ENCODE results near the gene TSHB. TPM values are rescaled to one million over a fixed set of nuclear protein-coding genes. Genes with fewer than 3 reads are reported as not detected.
"Not testable (repeated sequence)": the region's sequence is repeated elsewhere in the genome, so short reads cannot be mapped to it uniquely, and the experiment has no call there.

The TSHB gene
- total RNA-seq, result not detected

GRCh38 chr1:115029526-115029925 is at the start of gene TSHB:
TSS of gene TSHB (plus strand) at chr1:115029826. CDS start at chr1:115033363, 3,537 bp downstream.
- no peaks in the 10 kb centered on the region for H3K4me1 Mint-ChIP-seq
- peaks cover 8% of the 10 kb centered on the region for H3K27me3 Mint-ChIP-seq
- H3K4me3 Mint-ChIP-seq, result no peak within 1 kb of the TSS
- no peaks in the 10 kb centered on the region for H3K36me3 Mint-ChIP-seq (ENCODE audit: low read depth)
- ChIA-PET POLR2A (no interaction called here), CTCF (no interaction called here)
- DNase-seq, result no peak
- no peak within 1 kb of the TSS for H3K27ac Mint-ChIP-seq
- no peaks in the 10 kb centered on the region for H3K9me3 Mint-ChIP-seq

- Mint-ChIP-seq H3K9me3 (peaks cover 12% of the 10 kb centered on the region), H3K27me3 (peaks cover 28% of the 10 kb centered on the region), H3K27ac (no peak overlapping the region), H3K4me1 (no peaks in the 10 kb centered on the region), H3K4me3 (no peak overlapping the region), H3K36me3 (ENCODE audit: low read depth) (no peaks in the 10 kb centered on the region)
- ChIA-PET POLR2A (interaction anchor here (0.6 kb wide), 1 partner anchor 120 kb away, joined by 5 read pairs; no protein-coding TSS in a partner anchor), CTCF (interaction anchor here (1.5 to 2.3 kb wide), 3 partner anchors 71 to 131 kb away, joined by 3 to 15 read pairs (median 10); no protein-coding TSS in a partner anchor)
- no peak for DNase-seq
Observed at GRCh38 chr1:114982251-114982650, 47.4 kb upstream of the TSHB start.

DNA sequence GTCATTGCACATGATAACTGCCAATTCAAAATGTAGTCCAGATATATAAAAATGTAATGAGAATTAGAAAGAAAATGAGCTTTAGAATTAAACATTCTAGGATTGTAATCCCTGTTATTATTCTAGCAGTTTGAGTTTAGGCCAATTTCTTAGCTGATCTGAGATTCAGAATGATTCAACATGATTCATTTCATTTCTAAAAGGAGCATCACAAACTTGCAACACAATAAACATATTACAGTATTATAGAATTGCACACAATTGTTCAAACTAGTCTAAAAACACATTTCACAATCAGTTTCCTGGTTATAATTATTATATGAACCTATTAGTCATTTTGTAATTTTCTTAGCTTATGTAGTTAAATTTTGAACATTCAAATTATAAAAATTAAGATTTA is 43.3 kb upstream of the TSHB start:
- Mint-ChIP-seq H3K27me3 (peaks cover 19% of the 10 kb centered on the region), H3K4me1 (no peaks in the 10 kb centered on the region), H3K4me3 (no peak overlapping the region), H3K36me3 (ENCODE audit: low read depth) (peaks cover 4% of the 10 kb centered on the region), H3K27ac (no peak overlapping the region), H3K9me3 (peaks cover 12% of the 10 kb centered on the region)
- DNase-seq, result no peak
- POLR2A ChIA-PET, result no interaction called here
- CTCF ChIA-PET, result interaction anchor here (1.3 kb wide), 1 partner anchor 67 kb away, joined by 5 read pairs; no protein-coding TSS in a partner anchor

GRCh38 chr1:114988095-114988494 is 41.5 kb upstream of the TSHB start:
- ChIA-PET CTCF (interaction anchor here (0.7 kb wide), 1 partner anchor 1095 kb away, joined by 3 read pairs; no protein-coding TSS in a partner anchor), POLR2A (no interaction called here)
- Mint-ChIP-seq H3K27me3 (peaks cover 7% of the 10 kb centered on the region), H3K4me3 (no peak overlapping the region), H3K36me3 (ENCODE audit: low read depth) (peaks cover 4% of the 10 kb centered on the region), H3K9me3 (peaks cover 3% of the 10 kb centered on the region), H3K4me1 (no peaks in the 10 kb centered on the region), H3K27ac (no peak overlapping the region)
- no peak for DNase-seq

GRCh38 chr1:114997510-114998289 is 31.9 kb upstream of the TSHB start:
- Mint-ChIP-seq H3K4me3 (no peak overlapping the region), H3K27me3 (peaks cover 15% of the 10 kb centered on the region), H3K36me3 (ENCODE audit: low read depth) (no peaks in the 10 kb centered on the region), H3K4me1 (no peaks in the 10 kb centered on the region), H3K9me3 (no peaks in the 10 kb centered on the region), H3K27ac (no peak overlapping the region)
- ChIA-PET CTCF (interaction anchor here (0.8 kb wide), 1 partner anchor 115 kb away, joined by 3 read pairs; no protein-coding TSS in a partner anchor), POLR2A (no interaction called here)
- DNase-seq, result no peak

GRCh38 chr1:115006191-115006590 is 23.4 kb upstream of the TSHB start:
- POLR2A ChIA-PET, result no interaction called here
- DNase-seq, result no peak
- peaks cover 11% of the 10 kb centered on the region for H3K27me3 Mint-ChIP-seq
- H3K27ac Mint-ChIP-seq, result no peak overlapping the region
- CTCF ChIA-PET, result no interaction called here
- no peaks in the 10 kb centered on the region for H3K36me3 Mint-ChIP-seq (ENCODE audit: low read depth)
- no peaks in the 10 kb centered on the region for H3K9me3 Mint-ChIP-seq
- H3K4me1 Mint-ChIP-seq, result no peaks in the 10 kb centered on the region
- no peak overlapping the region for H3K4me3 Mint-ChIP-seq

DNA sequence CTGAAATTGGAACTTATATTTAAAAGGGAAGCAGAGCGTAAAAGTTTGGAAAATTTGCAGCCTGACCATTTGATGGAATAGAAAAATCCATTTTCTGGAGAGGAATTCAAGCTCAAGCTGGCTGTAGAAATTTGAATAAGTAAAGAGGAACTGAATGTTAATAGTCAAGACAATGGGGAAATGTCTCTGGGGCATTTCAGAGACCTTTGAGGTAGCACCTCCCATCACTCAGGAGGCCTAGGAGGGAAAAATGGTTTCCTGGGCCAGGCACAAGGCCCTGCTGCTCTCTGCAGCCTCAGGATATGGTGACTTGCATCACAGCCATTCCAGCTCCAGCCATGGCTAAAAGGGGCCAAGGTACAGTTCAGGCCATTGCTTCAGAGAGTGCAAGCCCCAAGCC is 17.6 kb upstream of the TSHB start:
- DNase-seq, result no peak
- ChIA-PET POLR2A (no interaction called here), CTCF (no interaction called here)
- Mint-ChIP-seq H3K27ac (no peak overlapping the region), H3K4me3 (no peak overlapping the region), H3K4me1 (no peaks in the 10 kb centered on the region), H3K9me3 (no peaks in the 10 kb centered on the region), H3K27me3 (no peaks in the 10 kb centered on the region), H3K36me3 (ENCODE audit: low read depth) (no peaks in the 10 kb centered on the region)

DNA sequence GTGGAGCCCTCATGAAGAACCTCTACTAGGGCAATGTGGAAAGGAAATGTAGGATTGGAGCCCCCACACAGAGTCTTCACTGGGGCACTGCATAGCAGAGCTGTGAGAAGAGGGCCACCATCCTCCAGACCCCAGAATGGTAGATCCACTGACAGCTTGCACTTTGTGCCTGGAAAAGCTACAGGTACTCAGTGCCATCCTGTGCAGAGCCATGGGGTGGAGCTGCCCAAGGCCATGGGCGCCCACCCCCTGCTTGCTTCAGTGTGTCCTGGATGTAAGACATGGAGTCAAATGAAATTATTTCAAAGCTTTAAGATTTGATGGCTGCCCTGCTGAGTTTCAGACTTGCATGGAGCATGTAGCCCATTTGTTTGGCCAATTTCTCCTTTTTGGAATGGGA is 17.2 kb upstream of the TSHB start:
- Mint-ChIP-seq H3K4me1 (no peaks in the 10 kb centered on the region), H3K9me3 (no peaks in the 10 kb centered on the region), H3K27me3 (no peaks in the 10 kb centered on the region), H3K27ac (no peak overlapping the region), H3K4me3 (no peak overlapping the region), H3K36me3 (ENCODE audit: low read depth) (no peaks in the 10 kb centered on the region)
- no peak for DNase-seq
- ChIA-PET CTCF (no interaction called here), POLR2A (no interaction called here)

DNA sequence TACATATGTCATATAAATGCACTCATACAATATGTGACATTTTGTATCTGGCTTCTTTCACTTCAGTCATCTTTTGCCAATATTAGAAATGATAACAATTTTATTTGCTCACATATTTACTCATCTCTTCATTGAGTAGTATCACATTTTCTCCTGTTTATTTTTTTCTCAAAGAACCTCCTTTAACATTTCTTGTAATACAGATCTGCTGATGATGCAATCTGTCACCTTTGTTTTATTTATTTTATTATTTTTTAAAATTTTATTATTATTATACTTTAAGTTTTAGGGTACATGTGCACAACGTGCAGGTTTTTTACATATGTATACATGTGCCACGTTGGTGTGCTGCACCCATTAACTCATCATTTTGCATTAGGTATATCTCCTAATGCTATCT is 15.8 kb upstream of the TSHB start:
- CTCF ChIA-PET, result no interaction called here

DNA sequence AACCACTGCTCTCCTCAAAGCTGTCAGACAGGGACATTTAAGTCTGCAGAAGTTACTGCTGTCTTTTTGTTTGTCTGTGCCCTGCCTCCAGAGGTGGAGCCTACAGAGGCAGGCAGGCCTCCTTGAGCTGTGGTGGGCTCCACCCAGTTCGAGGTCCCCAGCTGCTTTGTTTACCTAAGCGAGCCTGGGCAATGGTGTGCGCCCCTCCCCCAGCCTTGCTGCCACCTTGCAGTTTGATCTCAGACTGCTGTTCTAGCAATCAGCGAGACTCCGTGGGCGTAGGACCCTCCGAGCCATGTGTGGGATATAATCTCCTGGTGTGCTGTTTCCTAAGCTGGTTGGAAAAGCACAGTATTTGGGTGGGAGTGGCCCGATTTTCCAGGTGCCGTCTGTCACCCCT is 10.1 kb upstream of the TSHB start:
- H3K36me3 Mint-ChIP-seq (ENCODE audit: low read depth); CTCF ChIA-PET; H3K27ac Mint-ChIP-seq; POLR2A ChIA-PET; DNase-seq; H3K9me3 Mint-ChIP-seq; H3K4me1 Mint-ChIP-seq; H3K4me3 Mint-ChIP-seq: not testable (repeated sequence)
- peaks cover 10% of the 10 kb centered on the region for H3K27me3 Mint-ChIP-seq

More for the DNA sequence above, 15.8 kb upstream of the TSHB start:
- Mint-ChIP-seq H3K4me1 (no peaks in the 10 kb centered on the region), H3K27ac (no peak overlapping the region), H3K27me3 (peaks cover 3% of the 10 kb centered on the region), H3K9me3 (no peaks in the 10 kb centered on the region), H3K4me3 (no peak overlapping the region), H3K36me3 (ENCODE audit: low read depth) (no peaks in the 10 kb centered on the region)
- POLR2A ChIA-PET, result no interaction called here
- no peak for DNase-seq

- Mint-ChIP-seq H3K4me3 (no peak overlapping the region), H3K4me1 (no peaks in the 10 kb centered on the region), H3K27ac (no peak overlapping the region), H3K27me3 (peaks cover 10% of the 10 kb centered on the region), H3K9me3 (no peaks in the 10 kb centered on the region), H3K36me3 (ENCODE audit: low read depth) (no peaks in the 10 kb centered on the region)
- ChIA-PET CTCF (no interaction called here), POLR2A (no interaction called here)
- no peak for DNase-seq
Observed at GRCh38 chr1:115021145-115021544, 8.5 kb upstream of the TSHB start.

DNA sequence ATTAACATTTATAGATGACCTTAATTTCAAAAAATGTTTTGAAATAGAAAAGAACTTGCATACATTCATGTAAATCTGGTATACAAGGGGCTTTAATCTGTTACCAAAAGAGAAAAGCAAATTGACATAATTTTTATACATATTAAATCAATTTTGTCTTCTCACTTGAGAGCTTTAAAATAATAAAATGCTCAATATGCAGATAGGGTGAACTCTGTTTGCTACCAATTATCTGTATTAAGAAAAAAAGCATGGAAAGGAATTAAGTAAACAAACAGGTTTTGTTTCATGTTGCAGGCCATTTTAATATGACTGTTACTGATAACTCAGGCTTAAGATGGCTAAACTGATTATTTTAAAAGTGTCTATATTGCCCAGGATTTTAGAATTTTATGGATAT is 6.0 kb upstream of the TSHB start:
- ChIA-PET CTCF (interaction anchor here (0.7 kb wide), 1 partner anchor 29 kb away, joined by 3 read pairs; no protein-coding TSS in a partner anchor), POLR2A (no interaction called here)
- Mint-ChIP-seq H3K27ac (no peak overlapping the region), H3K27me3 (peaks cover 9% of the 10 kb centered on the region), H3K36me3 (ENCODE audit: low read depth) (no peaks in the 10 kb centered on the region), H3K4me3 (no peak overlapping the region), H3K9me3 (no peaks in the 10 kb centered on the region), H3K4me1 (no peaks in the 10 kb centered on the region)
- DNase-seq, result no peak

GRCh38 chr1:115031595-115031994 is 2.0 kb downstream of the TSHB start:
- no peaks in the 10 kb centered on the region for H3K9me3 Mint-ChIP-seq
- no peak for DNase-seq
- ChIA-PET CTCF (interaction anchor here (1.1 to 1.4 kb wide), 2 partner anchors 11 to 21 kb away, joined by 3 to 4 read pairs; no protein-coding TSS in a partner anchor), POLR2A (no interaction called here)
- H3K27ac Mint-ChIP-seq, result no peak overlapping the region
- H3K4me3 Mint-ChIP-seq, result no peak overlapping the region
- H3K4me1 Mint-ChIP-seq, result no peaks in the 10 kb centered on the region
- H3K36me3 Mint-ChIP-seq (ENCODE audit: low read depth), result no peaks in the 10 kb centered on the region
- H3K27me3 Mint-ChIP-seq, result peaks cover 10% of the 10 kb centered on the region

DNA sequence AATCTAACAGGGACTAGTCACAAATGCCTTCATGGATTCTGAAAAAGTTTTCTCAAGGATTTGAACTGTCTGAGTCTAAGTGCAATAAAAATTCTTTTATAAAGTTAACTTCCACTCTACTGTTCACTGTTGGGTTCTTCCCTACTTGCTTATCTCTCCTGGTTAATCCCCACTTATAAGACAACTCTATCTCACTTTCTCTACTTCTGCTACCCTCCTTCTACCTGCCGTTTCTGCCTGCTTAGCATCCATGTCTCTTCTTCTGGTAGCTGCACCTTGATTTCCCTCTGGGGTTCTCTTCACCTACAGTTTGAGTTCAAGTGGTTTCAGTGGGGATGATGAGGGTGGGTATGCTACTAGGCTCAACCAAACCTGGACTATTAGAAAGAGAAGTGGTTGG is 6.0 kb downstream of the TSHB start:
- no peaks in the 10 kb centered on the region for H3K36me3 Mint-ChIP-seq (ENCODE audit: low read depth)
- DNase-seq, result no peak
- CTCF ChIA-PET, result interaction anchor here (1.3 kb wide), 1 partner anchor 17 kb away, joined by 5 read pairs; no protein-coding TSS in a partner anchor
- H3K4me3 Mint-ChIP-seq, result no peak overlapping the region
- peaks cover 4% of the 10 kb centered on the region for H3K27me3 Mint-ChIP-seq
- POLR2A ChIA-PET, result no interaction called here
- no peaks in the 10 kb centered on the region for H3K4me1 Mint-ChIP-seq
- H3K27ac Mint-ChIP-seq, result no peak overlapping the region
- no peaks in the 10 kb centered on the region for H3K9me3 Mint-ChIP-seq
